ENCODE data around the gene HEATR1. TPM values are rescaled to one million over a fixed set of nuclear protein-coding genes. Genes with fewer than 3 reads are reported as not detected.
"Not testable (repeated sequence)": the region's sequence is repeated elsewhere in the genome, so short reads cannot be mapped to it uniquely, and the experiment has no call there.

Gene HEATR1
- total and polyA plus RNA-seq, 9 donors, result 13.3 to 23.1 (median 19.0) TPM

DNA sequence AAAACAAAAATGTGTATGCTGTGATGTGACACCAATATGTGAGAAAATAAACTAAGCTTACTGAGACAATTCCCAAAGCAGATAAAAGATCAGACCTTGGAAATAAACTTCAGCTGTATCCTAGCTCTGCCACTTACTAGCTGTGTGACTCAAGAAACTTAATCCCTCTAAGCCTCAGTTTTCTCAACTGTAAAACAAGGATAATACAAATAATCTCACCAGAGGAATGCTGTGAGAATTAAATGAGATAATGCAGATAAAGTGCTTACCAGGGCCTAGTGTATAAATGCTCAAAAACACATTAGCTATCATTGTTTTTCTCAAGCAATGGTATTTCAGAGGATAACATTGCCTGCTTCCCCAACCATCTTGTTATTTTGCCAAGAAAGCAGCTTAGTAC, 2.1 kb downstream of the HEATR1 start:
- Histone ChIP-seq H3K27ac (ENCODE audit: low read length) (no peak overlapping the region), H3K9me3 (replicated peaks; ENCODE audit: control insufficient read depth, low read depth, low read length) (no peaks in the 10 kb centered on the region), H3K4me3 (ENCODE audit: low read length) (no peak overlapping the region), H3K4me1 (ENCODE audit: control insufficient read depth, insufficient read depth, low read length) (peaks cover 7% of the 10 kb centered on the region), H3K27me3 (ENCODE audit: control insufficient read depth, insufficient read depth, low read length) (no peaks in the 10 kb centered on the region), H3K36me3 (ENCODE audit: control insufficient read depth, insufficient read depth, low read length) (peaks cover 20% of the 10 kb centered on the region)
- no peak for DNase-seq

DNA sequence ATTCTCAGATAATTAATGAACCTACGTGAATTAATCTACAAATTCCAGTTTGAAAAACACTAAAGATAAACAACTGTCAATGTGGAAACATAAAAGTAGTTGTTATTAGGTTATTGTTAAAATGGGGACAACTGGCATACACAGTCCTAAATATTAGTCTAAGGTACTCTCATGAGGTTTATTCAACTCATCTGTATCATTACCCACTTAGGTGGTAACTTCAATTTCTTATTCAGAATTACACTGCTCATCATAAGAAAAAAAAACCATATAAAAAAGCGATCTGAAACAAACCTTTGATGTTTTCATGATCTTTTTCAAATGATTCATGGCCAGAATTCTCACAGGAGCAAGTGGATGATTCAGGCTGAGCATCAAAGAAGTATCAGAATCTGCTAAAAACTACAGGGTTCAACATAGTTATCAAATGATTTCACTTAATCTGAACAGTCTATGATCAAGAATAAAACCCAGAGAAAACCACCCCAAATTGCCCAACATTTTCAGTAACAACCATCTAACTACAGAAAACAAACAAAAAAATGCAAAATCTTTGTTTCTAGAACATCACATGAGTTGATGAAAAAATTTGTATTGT, 13.7 kb downstream of the HEATR1 start:
- H3K27ac ChIP-seq (ENCODE audit: low read length), result no peak overlapping the region

DNA sequence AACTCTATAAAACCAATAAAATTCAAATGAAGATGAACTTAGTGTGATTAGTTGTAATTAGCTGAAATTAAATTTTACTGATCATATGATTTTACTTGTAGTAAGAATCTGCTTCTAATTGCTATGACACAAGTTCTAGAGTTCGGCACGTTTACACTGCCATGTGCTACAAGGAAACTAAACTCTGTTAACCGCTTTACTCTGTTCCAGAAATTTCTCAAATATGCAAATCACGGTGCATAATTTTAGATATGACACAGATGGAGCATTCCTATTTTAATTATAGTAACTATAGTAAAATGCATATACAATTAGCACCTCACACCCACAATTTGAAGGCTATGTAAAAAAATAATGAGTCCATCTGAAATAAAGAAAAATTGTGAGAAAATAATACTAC, 14.8 kb downstream of the HEATR1 start:
- H3K27ac ChIP-seq (ENCODE audit: low read length), result no peak overlapping the region
- H3K4me3 ChIP-seq (ENCODE audit: low read length), result no peak overlapping the region
- DNase-seq, result no peak
- no peaks in the 10 kb centered on the region for H3K27me3 ChIP-seq (ENCODE audit: control insufficient read depth, insufficient read depth, low read length)
- H3K36me3 ChIP-seq (ENCODE audit: control insufficient read depth, insufficient read depth, low read length), result peaks cover 17% of the 10 kb centered on the region
- no CpG with 5 or more reads among the region's 4 CpGs for WGBS (ENCODE audit: insufficient coverage)
- H3K4me1 ChIP-seq (ENCODE audit: control insufficient read depth, insufficient read depth, low read length), result no peaks in the 10 kb centered on the region
- H3K9me3 ChIP-seq (replicated peaks; ENCODE audit: control insufficient read depth, low read depth, low read length), result no peaks in the 10 kb centered on the region

More for the DNA sequence above, 13.7 kb downstream of the HEATR1 start:
- H3K36me3 ChIP-seq (ENCODE audit: control insufficient read depth, insufficient read depth, low read length), result peaks cover 19% of the 10 kb centered on the region
- no peaks in the 10 kb centered on the region for H3K4me1 ChIP-seq (ENCODE audit: control insufficient read depth, insufficient read depth, low read length)
- H3K9me3 ChIP-seq (replicated peaks; ENCODE audit: control insufficient read depth, low read depth, low read length), result no peaks in the 10 kb centered on the region
- no peak overlapping the region for H3K4me3 ChIP-seq (ENCODE audit: low read length)
- WGBS (ENCODE audit: insufficient coverage), result no CpG with 5 or more reads among the region's 2 CpGs
- no peak for DNase-seq
- no peaks in the 10 kb centered on the region for H3K27me3 ChIP-seq (ENCODE audit: control insufficient read depth, insufficient read depth, low read length)

DNA sequence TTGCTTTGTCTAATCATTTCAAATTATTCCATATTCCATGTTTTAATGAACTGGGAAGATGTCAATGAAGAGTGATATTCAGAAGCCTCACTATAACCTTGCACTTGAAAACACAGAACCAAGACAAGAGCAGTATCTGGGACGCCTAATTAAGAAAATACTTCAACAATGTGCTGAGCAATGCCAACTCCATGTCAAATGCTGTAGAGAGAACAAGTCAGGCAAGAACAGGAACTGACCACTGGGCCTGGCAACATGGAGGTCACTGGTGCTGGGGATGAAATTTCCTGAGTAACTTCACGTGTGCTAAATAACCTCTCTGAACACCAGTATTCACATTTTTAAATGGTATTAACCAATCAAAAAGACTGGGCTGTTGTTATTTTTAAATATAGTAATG, 22.8 kb downstream of the HEATR1 start:
- H3K27me3 ChIP-seq (ENCODE audit: control insufficient read depth, insufficient read depth, low read length), result no peaks in the 10 kb centered on the region
- no CpG with 5 or more reads among the region's 2 CpGs for WGBS (ENCODE audit: insufficient coverage)
- no peak for DNase-seq
- no peaks in the 10 kb centered on the region for H3K4me1 ChIP-seq (ENCODE audit: control insufficient read depth, insufficient read depth, low read length)
- no peak overlapping the region for H3K4me3 ChIP-seq (ENCODE audit: low read length)
- H3K9me3 ChIP-seq (replicated peaks; ENCODE audit: control insufficient read depth, low read depth, low read length), result no peaks in the 10 kb centered on the region
- no peak overlapping the region for H3K27ac ChIP-seq (ENCODE audit: low read length)
- H3K36me3 ChIP-seq (ENCODE audit: control insufficient read depth, insufficient read depth, low read length), result peaks cover 36% of the 10 kb centered on the region

DNA sequence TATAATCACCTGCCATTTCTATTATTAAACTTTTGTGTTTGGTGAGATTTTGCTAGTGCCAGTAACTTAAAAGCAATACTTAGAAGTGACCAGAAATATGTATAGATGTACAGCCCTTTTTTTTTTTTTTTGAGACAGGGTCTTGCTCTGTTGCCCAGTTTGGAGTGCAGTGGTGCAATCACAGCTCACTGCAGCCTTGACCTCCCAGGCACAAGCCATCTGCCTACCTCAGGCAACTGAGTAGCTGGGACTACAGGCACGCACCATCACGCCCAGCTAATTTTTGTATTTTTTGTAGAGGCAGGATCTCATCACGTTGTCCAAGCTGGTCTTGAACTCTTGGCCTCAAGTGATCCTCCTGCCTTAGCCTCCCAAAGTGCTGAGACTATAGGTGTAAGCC, 23.9 kb downstream of the HEATR1 start:
- WGBS (ENCODE audit: insufficient coverage), result 95% methylated on average over 3 of the region's 3 CpGs

DNA sequence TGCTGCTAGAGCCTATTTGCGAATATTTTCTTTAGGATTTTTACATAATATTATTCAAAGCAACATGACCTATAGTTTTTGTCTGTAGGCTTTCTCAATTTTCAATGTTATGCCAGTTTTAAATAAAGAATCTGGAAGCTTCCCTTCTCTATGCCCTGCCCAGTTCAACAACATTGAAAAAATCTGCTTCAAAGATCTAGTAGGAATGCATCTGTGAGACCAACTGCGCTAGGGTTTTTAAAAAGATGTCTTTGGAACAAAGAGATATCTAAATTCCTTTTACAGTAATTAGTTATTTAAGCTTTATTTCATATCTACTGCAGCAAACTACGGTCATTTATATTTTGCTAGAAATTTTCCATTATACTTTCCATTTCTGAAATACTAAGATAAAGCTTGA, 25.7 kb downstream of the HEATR1 start:
- no CpG with 5 or more reads among the region's 3 CpGs for WGBS (ENCODE audit: insufficient coverage)
- H3K9me3 ChIP-seq (replicated peaks; ENCODE audit: control insufficient read depth, low read depth, low read length), result no peaks in the 10 kb centered on the region
- no peak overlapping the region for H3K4me3 ChIP-seq (ENCODE audit: low read length)
- no peaks in the 10 kb centered on the region for H3K4me1 ChIP-seq (ENCODE audit: control insufficient read depth, insufficient read depth, low read length)
- peaks cover 39% of the 10 kb centered on the region for H3K36me3 ChIP-seq (ENCODE audit: control insufficient read depth, insufficient read depth, low read length)
- no peak for DNase-seq
- no peaks in the 10 kb centered on the region for H3K27me3 ChIP-seq (ENCODE audit: control insufficient read depth, insufficient read depth, low read length)
- no peak overlapping the region for H3K27ac ChIP-seq (ENCODE audit: low read length)

More for the DNA sequence above, 23.9 kb downstream of the HEATR1 start:
- H3K4me3 ChIP-seq (ENCODE audit: low read length); H3K27ac ChIP-seq (ENCODE audit: low read length); DNase-seq; H3K9me3 ChIP-seq (replicated peaks; ENCODE audit: control insufficient read depth, low read depth, low read length); H3K27me3 ChIP-seq (ENCODE audit: control insufficient read depth, insufficient read depth, low read length); H3K4me1 ChIP-seq (ENCODE audit: control insufficient read depth, insufficient read depth, low read length): not testable (repeated sequence)
- peaks cover 35% of the 10 kb centered on the region for H3K36me3 ChIP-seq (ENCODE audit: control insufficient read depth, insufficient read depth, low read length)

DNA sequence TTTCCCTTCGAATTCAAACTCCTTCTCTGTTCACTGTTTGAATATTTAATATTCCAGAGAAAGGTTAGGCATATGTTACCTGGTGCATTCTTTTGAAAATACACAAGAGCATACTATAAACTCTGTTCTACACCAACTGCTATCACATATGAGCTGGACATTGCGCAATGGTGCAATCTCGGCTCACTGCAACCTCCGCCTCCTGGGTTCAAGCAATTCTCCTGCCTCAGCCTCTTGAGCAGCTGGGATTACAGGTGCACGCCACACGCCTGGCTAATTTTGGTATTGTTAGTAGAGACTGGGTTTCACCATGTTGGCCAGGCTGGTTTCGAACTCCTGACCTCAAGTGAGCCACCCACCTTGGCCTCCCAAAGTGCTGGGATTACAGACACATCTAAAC, 27.3 kb downstream of the HEATR1 start:
- not testable (repeated sequence) for H3K27me3 ChIP-seq (ENCODE audit: control insufficient read depth, insufficient read depth, low read length); H3K9me3 ChIP-seq (replicated peaks; ENCODE audit: control insufficient read depth, low read depth, low read length); DNase-seq; H3K4me3 ChIP-seq (ENCODE audit: low read length); H3K27ac ChIP-seq (ENCODE audit: low read length); H3K4me1 ChIP-seq (ENCODE audit: control insufficient read depth, insufficient read depth, low read length)
- H3K36me3 ChIP-seq (ENCODE audit: control insufficient read depth, insufficient read depth, low read length), result peaks cover 34% of the 10 kb centered on the region
- WGBS (ENCODE audit: insufficient coverage), result 80% methylated on average over 3 of the region's 7 CpGs

DNA sequence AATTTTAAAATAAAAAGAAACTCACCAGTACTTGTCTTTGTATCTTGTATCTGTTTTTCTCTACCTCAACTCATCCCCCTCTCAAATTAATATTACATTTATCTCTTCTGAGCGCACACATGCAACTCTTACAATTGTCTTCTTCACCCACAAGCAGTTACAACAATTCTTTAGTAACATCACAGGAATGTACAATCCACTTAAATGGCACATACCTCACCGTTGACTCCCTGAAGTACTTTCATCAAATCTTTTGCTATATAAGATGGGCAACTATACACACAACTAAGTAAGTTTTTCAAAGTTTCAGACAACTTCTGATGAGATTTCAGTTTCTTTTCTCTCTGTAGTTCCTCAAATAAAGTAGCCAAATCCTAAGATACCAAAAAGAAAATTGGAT, 28.3 kb downstream of the HEATR1 start:
- H3K4me3 ChIP-seq (ENCODE audit: low read length), result no peak overlapping the region
- H3K4me1 ChIP-seq (ENCODE audit: control insufficient read depth, insufficient read depth, low read length), result no peaks in the 10 kb centered on the region
- DNase-seq, result no peak
- H3K27me3 ChIP-seq (ENCODE audit: control insufficient read depth, insufficient read depth, low read length), result no peaks in the 10 kb centered on the region
- WGBS (ENCODE audit: insufficient coverage), result 0% methylated on average over 1 of the region's 2 CpGs
- H3K27ac ChIP-seq (ENCODE audit: low read length), result no peak overlapping the region
- peaks cover 37% of the 10 kb centered on the region for H3K36me3 ChIP-seq (ENCODE audit: control insufficient read depth, insufficient read depth, low read length)
- no peaks in the 10 kb centered on the region for H3K9me3 ChIP-seq (replicated peaks; ENCODE audit: control insufficient read depth, low read depth, low read length)

DNA sequence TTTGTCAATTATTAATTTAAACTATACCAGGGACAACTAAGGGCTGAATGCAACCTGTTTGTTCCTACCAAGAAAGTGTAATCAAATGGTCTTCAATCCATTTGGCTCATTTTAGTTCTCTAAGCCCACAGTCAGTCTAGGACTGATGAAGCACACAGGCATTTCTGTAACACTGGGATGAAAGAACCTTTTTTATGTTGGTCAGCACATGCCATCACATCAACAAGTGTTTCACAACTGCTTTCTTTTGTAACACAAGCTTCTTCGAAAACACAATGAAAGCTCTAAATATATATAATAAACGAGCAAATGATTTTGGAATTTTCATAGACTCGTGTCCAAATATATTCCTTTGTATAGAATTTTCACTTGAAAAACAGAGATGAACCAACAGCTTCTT, 28.8 kb downstream of the HEATR1 start:
- no CpG with 5 or more reads among the region's 3 CpGs for WGBS (ENCODE audit: insufficient coverage)
- Histone ChIP-seq H3K4me3 (ENCODE audit: low read length) (no peak overlapping the region), H3K4me1 (ENCODE audit: control insufficient read depth, insufficient read depth, low read length) (no peaks in the 10 kb centered on the region), H3K27me3 (ENCODE audit: control insufficient read depth, insufficient read depth, low read length) (no peaks in the 10 kb centered on the region), H3K36me3 (ENCODE audit: control insufficient read depth, insufficient read depth, low read length) (peaks cover 37% of the 10 kb centered on the region), H3K27ac (ENCODE audit: low read length) (no peak overlapping the region), H3K9me3 (replicated peaks; ENCODE audit: control insufficient read depth, low read depth, low read length) (no peaks in the 10 kb centered on the region)
- DNase-seq, result no peak

DNA sequence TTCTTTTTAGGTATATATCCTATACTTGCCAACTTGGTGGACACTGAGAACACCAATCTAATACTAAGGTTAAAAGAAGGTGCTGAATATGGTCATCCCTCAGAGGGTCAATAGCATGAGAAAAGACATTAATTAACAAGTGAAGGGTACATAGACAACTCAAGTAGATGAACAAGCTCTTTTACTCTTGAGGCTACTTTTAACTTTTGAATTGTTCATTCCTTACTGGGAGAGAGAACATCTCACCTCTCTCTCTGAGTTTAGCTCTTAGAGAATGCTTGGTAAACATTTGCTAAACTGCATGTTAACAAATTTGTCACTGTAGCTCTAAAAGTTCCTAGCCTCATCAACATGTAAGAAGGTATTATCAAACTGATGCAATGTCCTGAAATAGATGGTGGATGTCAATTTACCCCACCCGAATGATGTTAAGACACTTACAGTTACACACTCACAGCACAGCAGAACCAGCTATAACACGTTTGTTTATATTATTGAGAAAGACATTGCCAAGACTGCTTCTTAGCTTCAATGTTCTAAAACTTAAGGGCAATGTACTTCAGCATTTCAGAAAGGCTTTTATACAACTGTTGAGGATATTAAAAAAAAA, 35.9 kb downstream of the HEATR1 start:
- DNase-seq, result no peak
- peaks cover 56% of the 10 kb centered on the region for H3K36me3 ChIP-seq (ENCODE audit: control insufficient read depth, insufficient read depth, low read length)
- WGBS (ENCODE audit: insufficient coverage), result no CpG with 5 or more reads among the region's 2 CpGs
- no peaks in the 10 kb centered on the region for H3K9me3 ChIP-seq (replicated peaks; ENCODE audit: control insufficient read depth, low read depth, low read length)
- no peak overlapping the region for H3K4me3 ChIP-seq (ENCODE audit: low read length)
- H3K27ac ChIP-seq (ENCODE audit: low read length), result no peak overlapping the region
- H3K27me3 ChIP-seq (ENCODE audit: control insufficient read depth, insufficient read depth, low read length), result no peaks in the 10 kb centered on the region
- no peaks in the 10 kb centered on the region for H3K4me1 ChIP-seq (ENCODE audit: control insufficient read depth, insufficient read depth, low read length)

DNA sequence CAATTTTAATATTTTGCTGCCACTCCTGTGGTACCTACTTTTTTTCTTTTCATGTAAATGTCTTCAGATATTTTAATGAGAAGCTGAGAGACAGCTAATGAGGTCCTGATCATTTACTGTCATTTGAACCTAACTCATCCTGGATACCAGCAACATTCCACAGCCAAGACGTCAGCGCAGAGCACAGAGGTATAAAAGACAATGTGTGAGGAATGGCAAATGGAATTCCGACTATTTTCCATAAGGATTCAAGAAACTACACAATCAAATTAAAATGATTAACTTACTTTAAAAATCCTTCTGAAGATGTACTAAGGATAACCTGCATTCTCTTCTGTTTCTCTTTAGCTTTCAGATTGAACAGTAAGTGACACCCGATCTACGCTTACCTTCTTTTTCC, 38.8 kb downstream of the HEATR1 start:
- no CpG with 5 or more reads among the region's 5 CpGs for WGBS (ENCODE audit: insufficient coverage)
- peaks cover 46% of the 10 kb centered on the region for H3K36me3 ChIP-seq (ENCODE audit: control insufficient read depth, insufficient read depth, low read length)
- no peak overlapping the region for H3K4me3 ChIP-seq (ENCODE audit: low read length)
- H3K4me1 ChIP-seq (ENCODE audit: control insufficient read depth, insufficient read depth, low read length), result no peaks in the 10 kb centered on the region
- no peaks in the 10 kb centered on the region for H3K27me3 ChIP-seq (ENCODE audit: control insufficient read depth, insufficient read depth, low read length)
- H3K9me3 ChIP-seq (replicated peaks; ENCODE audit: control insufficient read depth, low read depth, low read length), result no peaks in the 10 kb centered on the region
- DNase-seq, result no peak
- no peak overlapping the region for H3K27ac ChIP-seq (ENCODE audit: low read length)
